H1 (cell line): ENCODE data around the gene HMCN1. TPM values are rescaled to one million over a fixed set of nuclear protein-coding genes. Genes with fewer than 3 reads are reported as not detected.

Experiments used
- E2F6 ChIP-seq: IDR thresholded peaks from 2 replicates; pipeline ENCODE4 v1.6.1; 2012; ENCODE audit warnings: inconsistent platforms
- EZH2 ChIP-seq: fragments of 200-600 bp; sonication (generic); IDR thresholded peaks from 2 replicates; pipeline ENCODE4 v1.7.1; 2012; ENCODE audit warnings: low read depth, mild to moderate bottlenecking, moderate library complexity, low read length, inconsistent platforms; ENCODE audit not compliant: severe bottlenecking
- JUND ChIP-seq: IDR thresholded peaks from 2 replicates; pipeline ENCODE4 v1.6.1; 2011; ENCODE audit warnings: mild to moderate bottlenecking, improper control_type of control experiment, low read length
- KDM1A ChIP-seq: fragments of 200-600, 300-600 bp; sonication (generic); IDR thresholded peaks from 2 replicates; pipeline ENCODE4 v1.7.1; 2016; ENCODE audit warnings: mild to moderate bottlenecking, low read length, borderline replicate concordance
- SP1 ChIP-seq: IDR thresholded peaks from 2 replicates; pipeline ENCODE4 v1.6.1; 2011; ENCODE audit warnings: low read depth, low read length
- TAF1 ChIP-seq: IDR thresholded peaks from 2 replicates; pipeline ENCODE4 v1.6.1; 2011; ENCODE audit warnings: mild to moderate bottlenecking, low read depth, low read length
- TEAD4 ChIP-seq: IDR thresholded peaks from 2 replicates; pipeline ENCODE4 v1.6.1; 2012; ENCODE audit warnings: low read depth, low read length, inconsistent platforms, mixed read lengths
- polyA plus RNA-seq, 7 experiments: library from polyadenylated mRNA; depleted of rRNA in 3 of 7; stranded (reverse) in 5 of 7; unstranded in 2 of 7; fragments of >200 nt in 5 of 7; fragments of 200-250 nt in 2 of 7; gene quantifications; 1 replicate in 5 of 7; 2 replicates in 1 of 7; 4 replicates in 1 of 7; pipeline versions ENCODE4 v1.2.1 to v1.2.3, GENCODE V29; 2011 to 2013; ENCODE audit warnings: missing spikeins in 2 of 7, mixed read lengths in 2 of 7
- total RNA-seq: library from RNA; stranded (reverse); fragmentation: NEBNext Ultra II Directional; extraction: Animal tissue kit (Norgen Biotek cat#: 25700); gene quantifications from 2 replicates; pipeline ENCODE4 v1.2.1, GENCODE V29; 2021
- TF ChIP-seq, protein P1 (sequence below): IDR thresholded peaks from 2 replicates; pipeline ENCODE4 v1.6.1; 2012; ENCODE audit warnings: low read length, inconsistent platforms

Gene HMCN1
- total and polyA plus RNA-seq, 2 of the 8 experiments (the other 6 are each of a cell fraction or from before 2014, with no cell fraction given) = 13.8 to 14.6 TPM

GRCh38 chr1:186002406-186002805 is 268.2 kb downstream of the HMCN1 start (continued):
- TF ChIP-seq EZH2 (no peak), E2F6 (no peak), TEAD4 (no peak), TAF1 (no peak), KDM1A (no peak), JUND (no peak), SP1 (no peak)
- TF ChIP-seq, protein P1, sequence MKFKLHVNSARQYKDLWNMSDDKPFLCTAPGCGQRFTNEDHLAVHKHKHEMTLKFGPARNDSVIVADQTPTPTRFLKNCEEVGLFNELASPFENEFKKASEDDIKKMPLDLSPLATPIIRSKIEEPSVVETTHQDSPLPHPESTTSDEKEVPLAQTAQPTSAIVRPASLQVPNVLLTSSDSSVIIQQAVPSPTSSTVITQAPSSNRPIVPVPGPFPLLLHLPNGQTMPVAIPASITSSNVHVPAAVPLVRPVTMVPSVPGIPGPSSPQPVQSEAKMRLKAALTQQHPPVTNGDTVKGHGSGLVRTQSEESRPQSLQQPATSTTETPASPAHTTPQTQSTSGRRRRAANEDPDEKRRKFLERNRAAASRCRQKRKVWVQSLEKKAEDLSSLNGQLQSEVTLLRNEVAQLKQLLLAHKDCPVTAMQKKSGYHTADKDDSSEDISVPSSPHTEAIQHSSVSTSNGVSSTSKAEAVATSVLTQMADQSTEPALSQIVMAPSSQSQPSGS = no peak
